Choroid plexus epithelial cell (primary cell): Measurements from ENCODE around the gene PLXNB3.

Experiments
- DNase-seq: peaks from one replicate; pipeline ENCODE4 v3.0.0-alpha.2; 2010; ENCODE audit warnings: low read depth
- H3K4me3 ChIP-seq: 2 replicates; pipeline ENCODE4 v1.5.1; 2011; ENCODE audit warnings: low read depth, mild to moderate bottlenecking, control low read depth, low read length, moderate library complexity
- CTCF ChIP-seq: conservative IDR thresholded peaks from 2 replicates; pipeline ENCODE4 v1.5.1; 2011; ENCODE audit warnings: low read depth, mild to moderate bottlenecking, control low read depth, inconsistent platforms, low read length, moderate library complexity

The PLXNB3 gene

GRCh38 chrX:153733651-153734240, 30.3 kb upstream of the PLXNB3 start:
- no peak for TF ChIP-seq CTCF
- DNase-seq = no peak
- no peak overlapping the region for H3K4me3 ChIP-seq

- TF ChIP-seq CTCF = no peak
- DNase-seq = no peak
- H3K4me3 ChIP-seq = no peak overlapping the region
Observed at GRCh38 chrX:153734871-153735270, 29.2 kb upstream of the PLXNB3 start.

GRCh38 chrX:153735274-153735673, 28.8 kb upstream of the PLXNB3 start:
- peak; percentile 18 for TF ChIP-seq CTCF
- DNase-seq = peak; percentile 8
- H3K4me3 ChIP-seq = no peak overlapping the region

GRCh38 chrX:153736071-153736820, 27.8 kb upstream of the PLXNB3 start:
- no peak for DNase-seq
- TF ChIP-seq CTCF = no peak
- H3K4me3 ChIP-seq = no peak overlapping the region

- no peak overlapping the region for H3K4me3 ChIP-seq
- no peak for DNase-seq
- no peak for TF ChIP-seq CTCF
Observed at GRCh38 chrX:153736871-153737441, 27.1 kb upstream of the PLXNB3 start.

- no peak for DNase-seq
- no peak overlapping the region for H3K4me3 ChIP-seq
- no peak for TF ChIP-seq CTCF
Observed at GRCh38 chrX:153738056-153738605, 25.9 kb upstream of the PLXNB3 start.
